Neutrophil (primary cell): ENCODE data around the gene INKA1.
A peak's percentile ranks its signal among the peaks of the same experiment; 100 is the strongest.
"Not testable (repeated sequence)": the region's sequence is repeated elsewhere in the genome, so short reads cannot be mapped to it uniquely, and the experiment has no call there.

ENCODE experiments used
- H3K27ac ChIP-seq: fragments of 200-600 bp; sonication (generic); 2 replicates; pipeline ENCODE4 v1.5.1; 2016; ENCODE audit warnings: mild to moderate bottlenecking, moderate library complexity
- H3K27me3 ChIP-seq: fragments of 200-600 bp; sonication (generic); 2 replicates; pipeline ENCODE4 v1.6.0; 2016; ENCODE audit warnings: mild to moderate bottlenecking
- H3K36me3 ChIP-seq: fragments of 200-600 bp; sonication (generic); 2 replicates; pipeline ENCODE4 v1.5.1; 2017
- H3K4me1 ChIP-seq, 2 experiments: fragments of 200-600 bp in 1 of 2; sonication (generic) in 1 of 2; 1 replicate in 1 of 2; 2 replicates in 1 of 2; pipeline versions ENCODE4 v1.5.1 to v1.6.1; 2013 to 2016; ENCODE audit warnings: low read depth in 1 of 2, low read length in 1 of 2, mild to moderate bottlenecking in 1 of 2, moderate library complexity in 1 of 2; ENCODE audit not compliant: control insufficient read depth in 1 of 2, insufficient read depth in 1 of 2
- H3K4me3 ChIP-seq, 2 experiments: fragments of 200-600 bp in 1 of 2; sonication (generic) in 1 of 2; 1 replicate in 1 of 2; 2 replicates in 1 of 2; pipeline ENCODE4 v1.5.1; 2013 to 2016; ENCODE audit warnings: low read depth in 1 of 2, low read length in 1 of 2, mild to moderate bottlenecking in 1 of 2, moderate library complexity in 1 of 2
- H3K9me3 ChIP-seq: fragments of 200-600 bp; sonication (generic); 2 replicates; pipeline ENCODE4 v1.5.1; 2016
- CTCF ChIP-seq: fragments of 200-600 bp; sonication (generic); IDR thresholded peaks from 2 replicates; pipeline ENCODE4 v1.5.1; 2016; ENCODE audit warnings: antibody characterized with exemption

Gene INKA1

GRCh38 chr3:49806850-49807249 lies 3.8 kb downstream of the INKA1 start:
- H3K36me3 ChIP-seq = peaks cover 54% of the 10 kb centered on the region
- H3K27ac ChIP-seq = no peak overlapping the region
- H3K9me3 ChIP-seq = no peaks in the 10 kb centered on the region
- no peak for TF ChIP-seq CTCF
- peaks cover 46 to 55% of the 10 kb centered on the region in 2 experiments for H3K4me1 ChIP-seq
- H3K4me3 ChIP-seq = no peak overlapping the region
- peaks cover 15% of the 10 kb centered on the region for H3K27me3 ChIP-seq

- H3K27ac ChIP-seq = no peak overlapping the region
- H3K4me3 ChIP-seq = no peak overlapping the region
- TF ChIP-seq CTCF = no peak
- peaks cover 61% of the 10 kb centered on the region for H3K36me3 ChIP-seq
- H3K27me3 ChIP-seq = peaks cover 9% of the 10 kb centered on the region
- H3K4me1 ChIP-seq = peaks cover 47 to 54% of the 10 kb centered on the region in 2 experiments
- no peaks in the 10 kb centered on the region for H3K9me3 ChIP-seq
Measured at GRCh38 chr3:49807431-49808114, 4.5 kb downstream of the INKA1 start.

GRCh38 chr3:49812916-49813496 lies 9.9 kb downstream of the INKA1 start:
- no peak for TF ChIP-seq CTCF
- Histone ChIP-seq H3K36me3 (peaks cover 42% of the 10 kb centered on the region), H3K27me3 (no peaks in the 10 kb centered on the region), H3K4me3 (peak overlapping the region; percentile 61 to 70), H3K9me3 (no peaks in the 10 kb centered on the region), H3K27ac (peak overlapping the region; percentile 88), H3K4me1 (peaks cover 23 to 24% of the 10 kb centered on the region in 2 experiments)

- no peaks in the 10 kb centered on the region for H3K9me3 ChIP-seq
- H3K4me3 ChIP-seq = peak within 1 kb of the TSS; percentile 61 to 70
- peaks cover 23 to 24% of the 10 kb centered on the region in 2 experiments for H3K4me1 ChIP-seq
- no peak for TF ChIP-seq CTCF
- H3K27ac ChIP-seq = peak within 1 kb of the TSS; percentile 88
- H3K27me3 ChIP-seq = no peaks in the 10 kb centered on the region
- peaks cover 39% of the 10 kb centered on the region for H3K36me3 ChIP-seq
Measured at GRCh38 chr3:49813497-49814174, 10.6 kb downstream of the INKA1 start, which contains the start of gene UBA7. TSS of gene UBA7 (minus strand) at chr3:49813953. CDS start at chr3:49813787, 166 bp downstream.

- H3K27me3 ChIP-seq, H3K9me3 ChIP-seq, H3K36me3 ChIP-seq, H3K4me1 ChIP-seq, H3K4me3 ChIP-seq, H3K27ac ChIP-seq: not testable (repeated sequence)
Measured at GRCh38 chr3:49823131-49823530, 20.1 kb downstream of the INKA1 start.

GRCh38 chr3:49826016-49826415 lies 23.0 kb downstream of the INKA1 start:
- no peak overlapping the region for H3K27ac ChIP-seq
- no peak overlapping the region for H3K4me3 ChIP-seq
- peaks cover 25% of the 10 kb centered on the region for H3K36me3 ChIP-seq
- H3K9me3 ChIP-seq = no peaks in the 10 kb centered on the region
- H3K4me1 ChIP-seq = no peaks in the 10 kb centered on the region
- TF ChIP-seq CTCF = no peak
- H3K27me3 ChIP-seq = no peaks in the 10 kb centered on the region
